Lower leg skin (tissue), 3 donors: ENCODE results near the gene KCNQ4.

Experiments
- CTCF ChIP-seq, 3 donors: fragments of 450-650 bp; IDR thresholded peaks; one replicate each; pipeline ENCODE4 v1.5.1; 2016; ENCODE audit warnings: antibody characterized with exemption in 3 of 3, mild to moderate bottlenecking in 3 of 3, moderate library complexity in 2 of 3
- POLR2A ChIP-seq, 2 donors: fragments of 450-650 bp; IDR thresholded peaks; one replicate each; pipeline ENCODE4 v1.6.1; 2016 to 2017; ENCODE audit warnings: antibody characterized with exemption in 2 of 2, mild to moderate bottlenecking in 1 of 2, moderate library complexity in 1 of 2

GRCh38 chr1:40820251-40820797 lies 36.7 kb downstream of the KCNQ4 start:
- TF ChIP-seq CTCF (IDR thresholded peaks at IDR 0.05) (no peak), POLR2A (IDR thresholded peaks at IDR 0.05) (no peak)
